NCI-H1436 (cell line): Measurements from ENCODE around the gene COMTD1.
A peak's percentile ranks its signal among the peaks of the same experiment; 100 is the strongest.
"Not testable (repeated sequence)": the region's sequence is repeated elsewhere in the genome, so short reads cannot be mapped to it uniquely, and the experiment has no call there.

Experiments used
- DNase-seq: peaks from one replicate; lab custom pipeline; 2025; lab: John Stamatoyannopoulos, UW

Gene COMTD1

DNA sequence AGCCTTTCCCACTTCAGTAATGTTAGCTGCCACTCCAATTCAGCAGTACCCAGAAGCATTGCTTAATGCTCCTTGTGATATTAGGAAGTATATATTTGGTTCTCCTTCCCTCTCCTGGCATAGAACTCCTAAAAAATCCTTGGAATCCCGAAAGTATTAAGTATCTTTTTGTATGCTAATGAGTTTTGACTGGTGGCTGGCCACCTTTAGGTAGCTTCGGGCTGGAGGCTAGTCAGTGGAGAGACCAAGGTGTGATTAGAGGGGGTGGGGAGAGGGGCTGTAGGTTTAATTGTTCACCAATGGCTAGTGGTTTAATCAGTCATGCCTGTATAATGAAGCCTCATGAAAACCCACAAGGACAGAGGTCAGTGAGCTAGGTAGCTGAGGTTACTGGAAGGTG lies 12.2 kb downstream of the COMTD1 start:
- no peak for DNase-seq

DNA sequence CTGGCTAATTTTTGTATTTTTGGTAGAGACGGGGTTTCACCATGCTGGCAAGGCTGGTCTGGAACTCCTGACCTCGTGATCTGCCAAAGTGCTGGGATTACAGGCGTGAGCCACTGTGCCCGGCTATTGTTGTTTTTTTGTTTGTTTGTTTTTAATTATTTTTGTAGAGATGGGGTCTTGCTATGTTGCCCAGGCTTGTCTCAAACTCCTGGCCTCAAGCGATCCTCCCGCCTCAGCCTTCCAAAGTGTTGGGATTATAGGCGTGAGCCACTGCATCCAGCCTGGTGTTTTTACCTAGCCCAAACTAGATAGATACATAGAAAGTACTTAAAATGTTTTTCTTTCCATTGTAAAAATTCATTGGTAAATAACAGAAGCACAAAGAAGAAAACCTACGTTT lies 14.3 kb downstream of the COMTD1 start:
- DNase-seq: not testable (repeated sequence)

- DNase-seq: no peak
Observed at GRCh38 chr10:75220274-75220673, 15.5 kb downstream of the COMTD1 start.

GRCh38 chr10:75212343-75212742 lies 23.4 kb downstream of the COMTD1 start:
- DNase-seq: no peak

GRCh38 chr10:75211007-75211691 lies 24.6 kb downstream of the COMTD1 start:
- DNase-seq: peak; percentile 44

DNA sequence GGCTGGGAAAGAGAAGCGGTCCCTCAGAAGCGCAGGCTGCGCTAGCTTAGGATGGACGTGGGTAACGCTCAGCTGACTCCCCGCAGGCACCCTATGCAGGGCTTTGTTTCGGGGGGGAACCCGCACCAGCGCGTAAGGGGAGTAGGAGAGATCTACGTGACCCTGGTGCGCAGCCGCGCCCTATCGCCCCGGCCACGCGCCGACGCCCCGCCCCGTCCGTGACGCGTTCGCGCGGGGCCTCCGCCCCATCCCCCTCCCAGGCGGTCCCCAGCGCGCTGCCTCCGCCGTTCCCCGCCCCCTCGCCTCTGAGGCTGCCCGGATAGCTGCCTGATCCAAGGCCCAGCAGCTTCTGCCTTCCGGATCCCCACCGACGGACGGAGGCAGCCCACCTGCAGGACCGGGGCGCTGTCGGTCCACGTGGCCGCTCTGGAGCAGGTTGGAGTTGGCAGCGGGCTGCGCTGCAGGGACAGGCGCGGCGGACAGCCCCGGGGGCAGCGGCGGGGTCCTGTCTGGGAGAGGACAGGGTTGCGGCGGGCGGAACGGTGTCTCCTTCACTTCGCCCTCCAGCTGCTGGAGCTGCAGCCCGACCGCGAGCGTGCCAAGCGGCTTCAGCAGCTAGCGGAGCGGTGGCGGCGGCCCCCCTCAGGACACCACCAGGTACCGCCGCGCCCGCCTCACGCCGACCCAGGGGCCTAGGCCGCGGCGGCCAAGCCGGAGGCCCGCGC lies 25.3 kb downstream of the COMTD1 start, which contains the start of gene VDAC2:
VDAC2 (plus strand) TSS at position 515 of the 725 bp plus-strand sequence. CDS start 363 bp downstream, outside the sequence.
- DNase-seq: peak; percentile 90

DNA sequence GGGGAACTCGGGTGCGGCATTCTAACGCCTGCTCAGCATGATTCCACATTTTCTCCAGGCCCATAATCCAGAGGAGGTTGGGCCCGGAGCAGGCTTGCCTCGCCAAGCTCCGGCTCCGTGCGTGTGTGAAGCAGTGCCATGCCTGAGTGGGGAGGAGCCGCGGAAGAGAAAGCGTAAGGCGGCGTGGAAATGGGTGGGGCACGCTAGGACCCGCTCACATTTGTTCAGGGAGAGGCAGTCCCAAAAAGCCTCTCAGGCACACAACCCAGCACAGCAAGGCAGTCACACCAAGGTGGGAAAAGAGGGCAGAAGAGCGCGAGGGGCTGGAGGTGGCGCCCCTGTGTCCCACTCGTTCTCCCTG lies 25.9 kb downstream of the COMTD1 start:
- peak; percentile 54 for DNase-seq

- DNase-seq: no peak
Observed at GRCh38 chr10:75209086-75209920, 26.5 kb downstream of the COMTD1 start.

DNA sequence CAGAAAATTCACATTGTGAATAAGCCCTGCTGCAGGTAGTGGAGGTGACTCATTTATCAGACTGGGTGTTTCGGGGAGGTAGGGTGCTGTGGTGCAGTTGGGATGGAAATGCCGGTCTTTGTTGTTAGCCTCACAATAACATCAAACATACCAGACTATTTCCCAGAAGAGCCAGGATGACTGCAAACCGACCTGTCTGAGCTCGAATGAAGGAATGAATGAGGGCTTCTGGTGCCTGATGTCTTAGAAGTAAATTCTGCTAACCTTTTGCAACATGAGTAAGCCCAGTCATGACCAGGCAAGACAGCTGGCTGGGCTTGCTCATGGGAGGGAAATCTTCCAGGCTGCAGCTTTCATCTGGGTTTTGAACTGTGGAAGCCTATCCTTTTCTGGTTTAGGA lies 27.6 kb downstream of the COMTD1 start:
- no peak for DNase-seq

GRCh38 chr10:75207857-75208144 lies 28.0 kb downstream of the COMTD1 start:
- DNase-seq: no peak

DNA sequence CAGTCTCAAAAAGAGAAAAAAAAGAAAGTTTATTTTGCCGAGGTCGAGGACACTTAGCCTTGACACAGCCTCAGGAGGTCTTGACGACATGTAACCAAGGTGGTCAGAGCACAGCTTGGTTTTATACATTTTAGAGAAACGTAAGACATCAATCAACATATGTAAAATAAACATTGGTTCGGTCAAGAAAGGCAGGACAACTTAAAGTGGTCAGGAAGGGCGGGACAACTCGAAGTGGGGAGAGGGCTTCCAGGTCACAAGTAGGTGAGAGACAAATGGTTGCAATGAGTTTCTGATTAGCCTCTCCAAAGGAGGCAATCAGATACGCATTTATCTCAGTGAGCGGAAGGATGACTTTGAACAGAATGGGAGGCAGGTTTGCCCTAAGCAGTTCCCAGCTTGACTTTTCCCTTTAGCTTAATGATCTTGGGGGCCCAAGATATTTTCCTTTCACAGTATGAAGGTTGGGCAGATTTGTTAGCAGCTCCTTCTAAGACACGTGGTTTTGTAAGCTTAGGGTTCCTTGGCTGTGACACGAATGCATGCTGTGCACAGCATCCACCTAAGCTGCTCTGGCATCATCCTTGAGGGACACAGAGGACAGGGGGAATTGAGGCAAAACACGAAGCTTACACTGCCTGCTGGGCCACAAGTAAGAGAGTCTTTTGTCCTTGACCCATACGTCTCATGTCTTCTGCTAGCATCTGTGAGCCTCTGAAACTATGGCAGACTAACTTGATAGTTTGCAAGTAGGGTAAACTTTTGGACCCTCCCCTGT lies 28.5 kb downstream of the COMTD1 start:
- DNase-seq: no peak

GRCh38 chr10:75206638-75207037 lies 29.1 kb downstream of the COMTD1 start:
- not testable (repeated sequence) for DNase-seq

- DNase-seq: no peak
Observed at GRCh38 chr10:75205908-75206307, 29.8 kb downstream of the COMTD1 start.

DNA sequence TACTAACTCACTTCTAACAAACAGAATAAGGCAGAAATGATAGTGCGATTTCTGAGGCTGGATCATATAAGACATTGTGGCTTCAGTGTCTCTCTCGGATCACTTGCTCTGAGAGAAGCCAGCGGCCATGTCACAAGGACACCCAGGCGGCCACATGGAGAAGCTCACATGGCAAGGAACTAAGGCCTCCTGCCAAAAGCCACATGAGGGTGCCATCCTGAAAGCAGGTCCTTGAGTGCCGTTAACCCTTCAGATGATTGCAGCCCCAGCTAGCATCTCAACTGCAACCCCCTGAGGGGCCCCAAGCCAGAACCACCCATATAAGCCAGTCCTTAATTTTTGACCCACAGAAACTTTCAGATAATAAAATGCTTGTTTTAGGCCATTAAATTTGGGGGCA lies 32.0 kb downstream of the COMTD1 start:
- DNase-seq: no peak

DNA sequence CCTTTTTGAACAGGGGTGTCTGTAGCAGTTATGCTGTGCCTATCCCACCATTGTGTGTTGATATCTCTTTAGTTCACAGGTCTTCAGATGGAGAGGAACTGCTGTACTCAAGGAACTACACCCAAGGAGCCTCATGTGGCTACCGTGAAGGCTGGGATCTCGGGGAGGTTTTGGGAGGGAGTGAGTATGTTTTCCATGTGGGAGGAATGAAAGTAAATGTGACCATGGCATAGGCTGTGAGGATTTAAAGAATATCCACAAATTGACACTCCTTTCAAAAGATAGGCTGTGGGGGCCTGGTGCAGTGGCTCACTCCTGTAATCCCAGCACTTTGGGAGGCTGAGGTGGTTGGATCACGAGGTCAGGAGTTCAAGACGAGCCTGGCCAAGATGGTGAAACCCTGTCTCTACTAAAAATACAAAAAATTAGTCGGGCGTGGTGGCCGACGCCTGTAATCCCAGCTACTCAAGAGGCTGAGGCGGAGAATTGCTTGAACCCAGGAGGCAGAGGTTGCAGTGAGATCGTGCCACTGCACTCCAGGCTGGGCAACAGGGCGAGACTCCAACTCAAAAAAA lies 32.6 kb downstream of the COMTD1 start:
- not testable (repeated sequence) for DNase-seq

- no peak for DNase-seq
Observed at GRCh38 chr10:75202321-75203045, 33.3 kb downstream of the COMTD1 start.

DNA sequence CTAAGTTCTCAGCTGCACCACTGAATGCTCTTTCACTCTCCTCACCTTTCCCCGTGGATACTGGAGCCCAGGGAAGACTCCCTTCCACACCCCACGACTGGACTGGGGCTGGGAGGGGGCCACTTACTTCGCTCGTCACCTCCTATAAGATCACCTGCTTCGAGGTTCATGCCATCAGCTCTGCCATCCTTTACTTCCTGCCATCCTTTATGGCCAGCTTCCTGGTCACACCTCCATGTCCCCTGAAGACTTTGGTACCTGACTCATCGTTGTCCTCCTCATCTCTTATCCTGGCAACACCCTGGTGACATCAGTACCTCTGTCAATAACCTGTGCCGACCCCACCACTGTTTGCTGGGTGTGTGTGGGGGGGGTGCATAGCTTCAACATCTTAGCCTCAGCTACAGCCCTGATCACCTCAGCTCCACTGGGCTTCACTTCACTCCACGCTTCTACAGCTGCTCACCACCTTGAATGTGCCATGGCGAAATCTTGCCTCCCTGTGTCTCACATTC lies 33.9 kb downstream of the COMTD1 start:
- no peak for DNase-seq

DNA sequence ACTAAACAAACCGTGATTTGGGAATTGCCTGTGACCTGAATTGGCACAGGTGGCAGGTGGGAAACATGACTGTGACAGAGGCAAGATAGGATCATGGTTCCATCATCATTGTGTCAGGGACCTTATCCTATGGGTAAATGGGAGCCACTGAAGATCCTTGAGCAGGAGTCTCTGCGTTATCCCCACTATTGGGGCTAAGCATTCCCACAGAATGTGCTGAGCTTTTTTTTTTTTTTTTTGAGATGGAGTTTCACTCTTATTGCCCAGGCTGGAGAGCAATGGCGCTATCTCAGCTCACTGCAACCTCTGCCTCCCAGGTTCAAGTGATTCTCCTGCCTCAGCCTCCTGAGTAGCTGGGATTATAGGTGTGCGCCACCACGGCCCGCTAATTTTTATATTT lies 35.8 kb downstream of the COMTD1 start:
- not testable (repeated sequence) for DNase-seq

DNA sequence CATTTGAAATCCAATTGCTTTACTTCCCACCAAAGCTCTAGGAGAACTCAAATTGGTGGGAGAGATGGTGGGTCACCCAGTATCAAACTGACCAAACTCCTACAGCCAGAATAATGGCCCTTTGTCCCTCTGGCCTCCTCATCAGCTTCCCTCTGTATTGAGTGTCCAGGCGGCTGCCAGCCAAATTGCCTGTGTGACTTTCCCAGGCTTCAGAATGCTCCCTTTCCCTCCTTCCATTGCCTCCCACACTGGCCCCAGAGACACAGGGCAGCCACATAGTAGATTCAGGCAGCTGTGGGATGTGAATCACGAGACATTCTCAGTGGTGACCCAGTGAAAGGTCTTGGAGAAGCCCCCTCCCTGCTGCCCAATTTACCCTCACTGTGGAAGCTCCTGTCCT lies 37.9 kb downstream of the COMTD1 start:
- no peak for DNase-seq

GRCh38 chr10:75197066-75197465 lies 38.7 kb downstream of the COMTD1 start:
- DNase-seq: no peak
